IPS-NIHi7 (cell line): ENCODE measurements around the gene RAI1.
"Not testable (repeated sequence)": the region's sequence is repeated elsewhere in the genome, so short reads cannot be mapped to it uniquely, and the experiment has no call there.

Source experiments
- DNase-seq: peaks from one replicate; pipeline ENCODE4 v3.0.0; 2012; ENCODE audit warnings: mixed read lengths; ENCODE audit errors: extremely low spot score

RAI1 gene, protein sequence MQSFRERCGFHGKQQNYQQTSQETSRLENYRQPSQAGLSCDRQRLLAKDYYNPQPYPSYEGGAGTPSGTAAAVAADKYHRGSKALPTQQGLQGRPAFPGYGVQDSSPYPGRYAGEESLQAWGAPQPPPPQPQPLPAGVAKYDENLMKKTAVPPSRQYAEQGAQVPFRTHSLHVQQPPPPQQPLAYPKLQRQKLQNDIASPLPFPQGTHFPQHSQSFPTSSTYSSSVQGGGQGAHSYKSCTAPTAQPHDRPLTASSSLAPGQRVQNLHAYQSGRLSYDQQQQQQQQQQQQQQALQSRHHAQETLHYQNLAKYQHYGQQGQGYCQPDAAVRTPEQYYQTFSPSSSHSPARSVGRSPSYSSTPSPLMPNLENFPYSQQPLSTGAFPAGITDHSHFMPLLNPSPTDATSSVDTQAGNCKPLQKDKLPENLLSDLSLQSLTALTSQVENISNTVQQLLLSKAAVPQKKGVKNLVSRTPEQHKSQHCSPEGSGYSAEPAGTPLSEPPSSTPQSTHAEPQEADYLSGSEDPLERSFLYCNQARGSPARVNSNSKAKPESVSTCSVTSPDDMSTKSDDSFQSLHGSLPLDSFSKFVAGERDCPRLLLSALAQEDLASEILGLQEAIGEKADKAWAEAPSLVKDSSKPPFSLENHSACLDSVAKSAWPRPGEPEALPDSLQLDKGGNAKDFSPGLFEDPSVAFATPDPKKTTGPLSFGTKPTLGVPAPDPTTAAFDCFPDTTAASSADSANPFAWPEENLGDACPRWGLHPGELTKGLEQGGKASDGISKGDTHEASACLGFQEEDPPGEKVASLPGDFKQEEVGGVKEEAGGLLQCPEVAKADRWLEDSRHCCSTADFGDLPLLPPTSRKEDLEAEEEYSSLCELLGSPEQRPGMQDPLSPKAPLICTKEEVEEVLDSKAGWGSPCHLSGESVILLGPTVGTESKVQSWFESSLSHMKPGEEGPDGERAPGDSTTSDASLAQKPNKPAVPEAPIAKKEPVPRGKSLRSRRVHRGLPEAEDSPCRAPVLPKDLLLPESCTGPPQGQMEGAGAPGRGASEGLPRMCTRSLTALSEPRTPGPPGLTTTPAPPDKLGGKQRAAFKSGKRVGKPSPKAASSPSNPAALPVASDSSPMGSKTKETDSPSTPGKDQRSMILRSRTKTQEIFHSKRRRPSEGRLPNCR (N-terminal part only)

DNA sequence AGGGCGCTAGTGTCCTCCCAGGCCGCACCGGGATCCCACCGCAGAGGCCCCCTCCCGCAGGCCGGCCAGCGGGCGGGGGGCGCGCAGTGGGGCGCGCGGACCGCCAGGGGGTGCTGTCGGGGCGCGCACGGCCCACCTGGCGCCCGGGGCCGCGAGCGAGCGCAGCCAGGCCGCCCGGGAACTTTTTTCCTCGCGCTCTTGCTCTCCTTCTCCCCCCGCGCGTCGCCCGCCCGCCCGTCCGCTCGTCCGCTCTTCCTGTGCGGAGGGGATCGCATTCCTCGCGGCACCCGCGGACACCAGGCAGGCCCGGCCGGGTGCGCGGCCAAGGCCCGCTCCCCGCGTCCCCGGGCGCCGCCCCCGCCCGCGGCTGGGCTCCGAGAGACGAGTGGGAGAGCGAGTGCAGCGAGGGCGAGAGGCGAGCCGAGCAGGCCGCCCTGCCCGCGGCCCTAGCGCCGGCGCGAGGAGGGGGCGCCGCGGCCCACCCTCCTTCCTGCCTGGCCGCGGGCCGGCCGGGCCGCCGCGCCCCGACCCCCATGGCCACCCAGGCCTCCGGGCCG lies at the start of gene RAI1:
RAI1 (plus strand) TSS at position 272 of the 557 bp plus-strand sequence. CDS start 111,491 bp downstream, outside the sequence.
- peak; percentile 86 for DNase-seq

DNA sequence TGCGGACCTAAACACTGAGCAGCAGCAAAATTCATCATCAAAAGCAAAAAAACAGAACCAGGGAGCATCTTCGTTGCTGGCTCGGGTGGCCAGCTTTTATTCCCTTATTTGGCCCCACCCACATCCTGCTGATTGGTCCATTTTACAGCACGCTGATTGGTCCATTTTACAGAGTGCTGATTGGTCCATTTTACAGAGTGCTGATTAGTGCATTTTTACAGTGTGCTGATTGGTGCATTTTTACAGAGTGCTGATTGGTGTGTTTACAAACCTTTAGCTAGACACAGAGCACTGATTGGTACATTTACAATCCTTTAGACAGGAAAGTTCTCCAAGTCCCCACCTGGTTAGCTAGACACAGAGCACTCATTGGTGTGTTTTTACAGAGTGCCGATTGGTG lies 48.6 kb upstream of the RAI1 start:
- not testable (repeated sequence) for DNase-seq

DNA sequence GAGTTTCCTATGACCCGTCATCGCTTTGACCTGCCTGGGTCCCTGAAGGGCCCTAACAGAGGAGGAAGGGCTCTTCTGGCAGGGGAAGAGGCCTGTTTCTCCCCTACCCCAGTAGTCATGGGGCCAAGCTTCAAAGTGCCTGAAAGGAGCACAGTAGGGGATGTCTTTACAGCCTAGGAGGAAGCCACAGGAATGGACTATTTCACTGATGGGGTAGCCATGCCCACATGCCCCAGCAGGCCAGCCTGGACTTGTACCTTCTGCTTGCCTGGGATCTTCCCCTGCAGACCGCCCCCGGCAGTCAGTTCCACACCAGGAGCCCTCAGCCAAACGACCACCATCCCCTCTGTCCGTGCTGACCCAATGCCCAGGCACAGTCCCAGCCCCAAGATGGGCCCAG lies 47.9 kb upstream of the RAI1 start:
- no peak for DNase-seq

GRCh38 chr17:17635126-17635525 lies 46.1 kb upstream of the RAI1 start:
- DNase-seq: no peak

DNA sequence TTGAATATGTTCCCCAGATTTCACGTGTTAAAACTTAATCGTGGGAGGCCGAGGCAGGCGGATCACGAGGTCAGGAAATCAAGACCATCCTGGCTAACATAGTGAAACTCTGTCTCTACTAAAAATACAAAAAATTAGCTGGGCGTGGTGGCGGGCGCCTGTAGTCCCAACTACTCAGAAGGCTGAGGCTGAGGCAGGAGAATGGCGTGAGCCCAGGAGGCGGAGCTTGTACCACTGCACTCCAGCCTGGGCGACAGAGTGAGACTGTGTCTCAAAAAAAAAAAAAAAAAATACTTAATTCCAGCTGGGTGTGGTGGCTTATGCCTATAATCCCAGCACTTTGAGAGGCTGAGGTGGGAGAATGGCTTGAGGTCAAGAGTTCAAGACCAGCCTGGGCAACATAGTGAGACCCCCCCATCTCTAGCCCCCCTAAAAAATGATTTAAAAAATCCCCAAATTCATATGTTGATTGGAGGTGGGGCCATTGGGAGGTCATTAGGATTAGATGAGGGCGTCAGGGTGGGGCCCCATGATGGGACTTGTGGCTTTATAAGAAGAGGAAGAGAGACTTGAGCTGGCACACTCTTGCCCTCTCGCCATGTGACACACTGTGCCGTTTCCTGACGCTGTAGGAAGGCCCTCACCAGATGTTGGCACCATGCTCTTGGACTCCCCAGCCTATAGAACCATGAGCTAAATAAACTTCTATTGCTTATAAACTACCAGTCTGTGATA lies 45.6 kb upstream of the RAI1 start:
- DNase-seq: not testable (repeated sequence)

GRCh38 chr17:17636272-17636885 lies 44.9 kb upstream of the RAI1 start:
- DNase-seq: no peak

- no peak for DNase-seq
Measured at GRCh38 chr17:17638467-17638866, 42.8 kb upstream of the RAI1 start.

GRCh38 chr17:17639661-17640270 lies 41.5 kb upstream of the RAI1 start:
- DNase-seq: peak; percentile 2

- DNase-seq: peak; percentile 84
Measured at GRCh38 chr17:17641621-17642409, 39.4 kb upstream of the RAI1 start.

DNA sequence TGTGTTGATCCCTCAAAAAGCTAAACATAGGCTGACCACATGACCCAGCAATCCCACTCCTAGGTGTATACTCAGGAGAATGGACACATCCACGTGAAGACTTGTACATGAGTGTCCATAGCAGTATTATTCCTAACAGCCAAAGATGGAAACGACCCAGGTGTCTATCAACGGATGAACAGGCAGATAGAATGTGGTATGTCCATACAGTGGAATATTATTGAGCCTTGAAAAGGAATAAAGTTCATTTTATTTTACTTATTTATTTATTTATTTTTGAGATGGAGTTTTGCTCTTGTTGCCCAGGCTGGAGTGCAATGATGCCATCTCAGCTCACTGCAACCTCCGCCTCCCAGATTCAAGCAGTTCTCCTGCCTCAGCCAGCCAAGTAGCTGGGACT lies 36.1 kb upstream of the RAI1 start:
- DNase-seq: not testable (repeated sequence)

DNA sequence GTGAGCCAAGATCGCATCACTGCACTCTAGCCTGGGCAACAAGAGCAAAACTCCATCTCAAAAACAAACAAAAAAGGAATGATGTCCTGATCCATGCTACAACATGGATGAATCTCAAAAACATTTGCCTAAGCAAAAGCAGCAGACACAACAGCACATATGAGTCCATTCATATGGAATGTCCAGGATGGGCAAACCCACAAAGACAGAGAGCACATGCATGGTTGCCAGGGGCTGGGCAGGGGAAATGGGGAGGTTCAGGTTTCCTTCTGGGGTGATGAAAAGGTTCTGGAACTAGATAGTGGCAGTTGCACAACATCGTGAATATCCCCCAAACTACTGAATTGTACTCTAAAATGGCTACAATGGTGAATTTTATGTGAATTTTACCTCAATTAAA lies 35.3 kb upstream of the RAI1 start:
- DNase-seq: no peak

- DNase-seq: no peak
Measured at GRCh38 chr17:17647524-17648178, 33.6 kb upstream of the RAI1 start.

- no peak for DNase-seq
Measured at GRCh38 chr17:17648762-17649161, 32.5 kb upstream of the RAI1 start.

DNA sequence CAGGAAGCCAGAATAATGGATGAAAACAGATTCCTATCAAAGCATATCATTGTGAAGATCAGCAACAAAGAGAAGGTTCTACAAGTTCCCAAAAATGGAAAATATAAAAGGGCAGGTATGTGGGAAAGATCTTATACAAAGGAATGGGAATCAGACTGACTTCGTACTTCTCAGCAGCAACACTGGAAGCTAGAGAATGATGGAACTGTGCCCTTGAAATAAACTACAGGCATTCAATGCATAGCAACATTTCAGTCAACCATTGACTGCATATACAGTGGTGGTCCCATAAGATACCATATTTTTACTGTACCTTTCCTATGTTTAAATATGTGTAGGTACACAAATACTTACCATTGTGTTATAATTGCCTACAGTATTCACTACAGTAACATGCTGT lies 30.3 kb upstream of the RAI1 start:
- DNase-seq: no peak

DNA sequence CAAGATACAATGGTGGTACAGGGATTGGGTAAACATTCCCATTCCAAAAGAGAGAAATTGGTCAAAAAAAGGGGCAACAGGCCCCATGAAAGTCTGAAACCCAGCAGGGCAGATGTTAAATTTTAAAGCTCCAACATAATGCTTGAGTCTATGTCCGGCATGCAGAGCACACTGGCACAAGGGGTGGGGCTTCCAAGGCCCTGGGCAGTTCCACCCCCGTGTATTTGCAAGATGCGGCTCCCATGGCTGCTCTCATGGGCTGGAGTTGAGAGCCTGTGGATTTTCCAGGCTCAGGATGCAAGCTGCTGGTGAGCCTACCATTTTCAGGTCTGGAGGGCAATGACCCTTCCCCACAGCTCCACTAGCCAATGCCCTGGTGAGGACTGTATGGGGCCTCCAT lies 27.9 kb upstream of the RAI1 start:
- DNase-seq: no peak

DNA sequence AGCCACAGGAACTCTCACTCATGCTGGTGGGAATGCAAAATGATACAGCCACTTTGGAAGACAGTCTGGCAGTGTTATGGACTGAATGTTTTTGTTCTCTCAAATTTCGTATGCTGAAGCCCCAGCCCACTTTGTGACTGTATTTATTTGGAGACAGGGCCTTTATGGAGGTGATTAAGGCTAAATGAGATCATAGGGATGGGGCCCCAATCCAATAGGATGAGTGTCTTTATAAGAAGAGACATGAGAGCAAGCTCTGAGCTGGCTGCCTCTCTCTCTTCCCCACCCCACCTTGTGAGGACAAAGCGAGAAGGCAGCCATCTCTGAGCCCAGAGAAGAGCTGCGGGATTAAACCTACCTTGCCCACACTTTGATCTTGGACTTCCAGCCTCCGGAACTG lies 21.9 kb upstream of the RAI1 start:
- DNase-seq: no peak

DNA sequence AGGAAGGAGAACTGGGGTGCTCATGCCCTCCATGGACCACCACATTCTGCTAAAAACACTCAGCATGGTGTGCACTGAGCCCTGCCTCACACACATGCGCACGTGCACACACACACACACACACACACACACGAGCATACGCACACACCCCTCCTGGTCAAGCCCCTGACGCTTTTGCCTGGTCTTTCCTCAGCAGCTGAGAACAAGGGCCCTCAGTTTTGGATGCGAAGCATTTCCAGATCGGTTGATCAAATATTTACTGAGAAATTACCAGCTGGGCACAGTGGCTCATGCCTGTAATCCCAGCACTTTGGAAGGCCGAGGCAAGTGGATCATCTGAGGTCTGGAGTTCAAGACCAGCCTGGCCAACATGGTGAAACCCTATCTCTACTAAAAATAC lies 20.1 kb upstream of the RAI1 start:
- no peak for DNase-seq

GRCh38 chr17:17661834-17662385 lies 19.3 kb upstream of the RAI1 start:
- DNase-seq: no peak
